ENCODE data around the gene GPANK1.

DNA sequence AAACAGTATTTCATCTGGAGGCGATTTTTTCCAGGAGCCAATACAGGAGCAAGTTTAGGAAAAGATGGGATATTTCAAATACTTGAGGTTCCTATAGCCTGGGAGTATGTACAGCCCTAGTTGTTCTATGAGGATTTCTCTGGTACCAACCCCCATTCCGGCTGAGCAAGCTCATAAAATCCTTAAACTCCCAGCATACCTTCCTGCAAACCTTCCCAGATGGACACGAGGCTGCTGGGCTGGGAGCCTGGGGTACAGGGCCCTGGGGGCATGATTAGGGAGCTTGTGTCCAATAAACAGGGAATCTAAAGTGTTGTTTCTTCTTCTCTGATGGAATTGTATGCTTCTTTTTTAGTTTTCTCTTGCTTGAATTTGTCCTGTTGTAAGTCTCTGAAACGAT, 42.8 kb downstream of the GPANK1 start:
- TF ChIP-seq, protein P1, sequence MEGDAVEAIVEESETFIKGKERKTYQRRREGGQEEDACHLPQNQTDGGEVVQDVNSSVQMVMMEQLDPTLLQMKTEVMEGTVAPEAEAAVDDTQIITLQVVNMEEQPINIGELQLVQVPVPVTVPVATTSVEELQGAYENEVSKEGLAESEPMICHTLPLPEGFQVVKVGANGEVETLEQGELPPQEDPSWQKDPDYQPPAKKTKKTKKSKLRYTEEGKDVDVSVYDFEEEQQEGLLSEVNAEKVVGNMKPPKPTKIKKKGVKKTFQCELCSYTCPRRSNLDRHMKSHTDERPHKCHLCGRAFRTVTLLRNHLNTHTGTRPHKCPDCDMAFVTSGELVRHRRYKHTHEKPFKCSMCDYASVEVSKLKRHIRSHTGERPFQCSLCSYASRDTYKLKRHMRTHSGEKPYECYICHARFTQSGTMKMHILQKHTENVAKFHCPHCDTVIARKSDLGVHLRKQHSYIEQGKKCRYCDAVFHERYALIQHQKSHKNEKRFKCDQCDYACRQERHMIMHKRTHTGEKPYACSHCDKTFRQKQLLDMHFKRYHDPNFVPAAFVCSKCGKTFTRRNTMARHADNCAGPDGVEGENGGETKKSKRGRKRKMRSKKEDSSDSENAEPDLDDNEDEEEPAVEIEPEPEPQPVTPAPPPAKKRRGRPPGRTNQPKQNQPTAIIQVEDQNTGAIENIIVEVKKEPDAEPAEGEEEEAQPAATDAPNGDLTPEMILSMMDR (IDR thresholded peaks at IDR 0.05): no peak
- TF ChIP-seq ZFX (IDR thresholded peaks at IDR 0.05; ENCODE audit: borderline replicate concordance): no peak

Measured in 22Rv1 (cell line).